Panc1 (cell line): ENCODE data around the gene ZNF282.

ENCODE experiments used
- CTCF ChIP-seq: fragments of 450-650 bp; IDR thresholded peaks from 2 replicates; pipeline ENCODE4 v1.5.1; 2017; ENCODE audit warnings: mild to moderate bottlenecking
- POLR2AphosphoS5 ChIP-seq: IDR thresholded peaks from 2 replicates; pipeline ENCODE4 v1.6.1; 2012; ENCODE audit warnings: mild to moderate bottlenecking, low read depth, low read length, moderate library complexity
- REST ChIP-seq, 2 experiments: IDR thresholded peaks; 2 replicates each; pipeline ENCODE4 v1.6.1; 2011 to 2012; ENCODE audit warnings: low read depth in 2 of 2, control low read depth in 1 of 2, low read length in 1 of 2, mild to moderate bottlenecking in 1 of 2, moderate library complexity in 1 of 2; ENCODE audit not compliant: insufficient read depth in 1 of 2

GRCh38 chr7:149245744-149246143 is 50.4 kb downstream of the ZNF282 start:
- TF ChIP-seq CTCF (no peak), REST (IDR thresholded peaks at IDR 0.05; ENCODE audit: insufficient read depth in 1 of 2, low read depth in 2 of 2, low read length in 1 of 2) (no peak), POLR2AphosphoS5 (no peak)
